ENCODE data around the gene ARMCX6.
"Not testable (repeated sequence)": the region's sequence is repeated elsewhere in the genome, so short reads cannot be mapped to it uniquely, and the experiment has no call there.

Gene ARMCX6

DNA sequence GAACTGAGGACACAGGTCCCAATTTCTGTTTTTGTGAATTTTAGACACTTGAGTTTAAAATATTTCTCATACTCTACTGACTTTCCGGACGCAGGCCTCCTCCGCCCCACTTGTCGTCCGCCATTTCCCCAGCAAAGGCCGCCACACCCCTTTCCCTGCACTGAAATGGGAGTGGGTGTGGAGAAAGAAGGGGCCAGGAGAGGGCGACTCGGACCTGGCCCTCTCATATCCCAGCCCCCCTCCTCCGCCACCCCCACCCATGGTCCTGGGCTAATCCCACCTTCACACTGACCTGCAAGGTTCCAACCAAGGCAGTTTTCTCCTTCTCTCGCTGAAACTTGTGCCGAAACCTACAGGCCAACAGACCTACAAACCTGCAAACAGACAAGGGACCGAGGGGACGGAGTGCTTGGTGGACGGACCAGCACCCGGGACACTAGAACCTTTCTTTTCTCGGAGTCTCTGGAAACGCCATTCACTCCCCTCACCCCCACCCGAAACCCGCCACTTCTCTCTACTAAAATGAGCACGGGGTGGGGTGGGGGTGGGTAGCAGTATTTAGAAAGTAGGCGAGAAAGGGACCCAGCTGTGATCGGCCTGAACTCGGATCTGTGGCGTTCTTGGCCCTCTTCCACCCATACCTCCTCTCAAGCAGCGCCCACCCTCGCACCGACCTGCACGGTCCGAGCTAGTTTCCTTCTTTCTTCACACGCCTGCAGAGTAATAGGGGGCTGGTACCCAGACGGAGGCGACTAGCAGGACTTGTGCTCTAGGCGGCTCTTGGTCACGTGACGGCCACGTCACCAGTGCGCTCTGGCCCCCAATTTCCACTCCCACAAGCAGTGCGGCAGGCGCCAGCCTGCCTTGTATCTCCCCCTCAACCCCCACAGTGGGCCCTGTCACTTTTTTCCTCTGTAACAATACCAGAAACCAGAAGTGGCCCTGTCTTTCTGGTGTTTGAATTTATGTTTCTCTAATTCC is at the start of gene ARMCX6:
Gene ARMCX6 (minus strand): TSS at position 790 of the 981 bp plus-strand sequence. CDS start 1,380 bp downstream, outside the sequence.
- peak; percentile 82 for DNase-seq

DNA sequence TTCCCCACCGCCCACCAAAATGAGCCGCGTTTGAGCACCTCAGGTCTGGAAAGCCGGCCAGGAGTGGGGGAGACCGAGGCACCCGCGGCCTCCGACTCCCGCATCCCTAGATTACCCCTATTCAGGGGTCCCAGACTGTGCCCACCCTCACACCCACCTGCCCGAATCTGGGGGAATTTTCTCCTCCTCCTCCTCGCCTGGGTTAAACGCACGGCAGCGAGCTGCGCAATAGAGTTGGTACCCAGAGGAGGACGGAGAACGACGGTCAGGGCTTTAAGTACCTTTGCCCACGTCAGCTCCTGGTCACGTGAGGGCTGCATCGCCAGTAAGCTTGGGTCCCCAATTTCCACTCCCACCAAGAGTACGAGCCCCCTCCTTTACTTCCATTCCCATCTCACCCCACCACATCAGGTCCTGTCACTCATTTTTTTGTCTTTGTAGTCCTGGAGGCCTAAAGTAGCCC is 41.8 kb upstream of the ARMCX6 start, which contains the start of gene ARMCX2:
Gene ARMCX2 (minus strand): TSS at position 250 of the 463 bp plus-strand sequence. CDS start 2,262 bp downstream, outside the sequence.
- no peak for DNase-seq

DNA sequence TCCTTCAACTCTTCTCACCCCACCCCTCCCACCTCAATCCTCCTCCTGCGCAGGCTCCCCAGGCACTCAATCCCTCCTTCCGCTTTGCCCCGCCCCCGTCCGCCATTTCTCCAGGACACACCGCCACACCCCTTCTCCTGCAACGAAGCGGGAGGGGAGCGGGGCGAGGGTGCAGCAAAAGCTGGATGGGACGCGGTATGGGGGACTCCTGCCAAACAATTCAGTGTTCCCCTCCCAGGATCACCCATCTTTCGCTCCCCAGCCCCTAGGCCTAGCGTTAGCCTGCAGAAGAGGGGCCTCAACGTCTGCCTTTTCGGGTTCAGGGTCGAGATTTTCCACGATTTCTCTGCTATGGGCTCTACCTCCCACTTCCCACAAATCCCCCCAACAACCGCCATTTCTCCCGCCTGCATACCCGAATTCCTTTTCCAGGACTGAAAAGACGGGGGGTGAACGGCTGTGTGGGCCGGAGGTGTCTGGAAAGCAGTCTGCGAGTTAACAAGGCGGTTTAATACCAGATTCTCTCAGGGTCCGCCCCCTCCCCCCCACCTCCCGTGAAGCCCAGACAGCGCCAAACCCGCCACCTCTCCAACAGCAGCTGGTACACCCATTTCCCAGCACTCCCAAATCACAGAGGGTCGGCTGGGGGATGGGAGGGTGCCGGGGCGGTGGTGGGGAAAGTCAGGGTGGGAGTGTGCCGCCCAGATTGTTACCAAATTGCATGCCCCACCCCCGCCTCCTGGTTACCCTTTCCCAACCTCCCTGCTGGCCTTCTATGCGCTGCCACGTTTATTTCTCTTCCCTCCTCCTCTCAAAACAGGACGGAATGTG is 41.1 kb upstream of the ARMCX6 start:
- DNase-seq = peak; percentile 55

DNA sequence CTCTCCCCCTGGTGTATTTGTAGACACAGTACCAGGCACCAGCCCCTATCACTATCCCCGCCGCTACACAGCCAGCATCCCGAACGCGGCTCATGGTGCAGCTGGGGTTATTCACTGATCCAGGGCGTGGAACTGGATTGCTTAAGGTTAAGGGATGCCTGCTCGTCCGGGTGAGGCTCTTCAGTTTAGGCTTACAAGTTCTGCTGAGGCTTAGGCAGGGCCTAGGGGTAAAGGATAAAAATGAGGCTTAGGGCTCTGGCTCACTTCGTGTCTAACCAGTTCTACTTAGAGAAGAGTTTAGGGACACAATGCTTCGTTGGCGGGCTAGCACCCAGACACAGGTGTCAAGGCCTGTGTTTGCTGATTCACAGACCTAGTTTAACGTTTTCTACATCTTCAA is 39.7 kb upstream of the ARMCX6 start:
- no peak for DNase-seq

DNA sequence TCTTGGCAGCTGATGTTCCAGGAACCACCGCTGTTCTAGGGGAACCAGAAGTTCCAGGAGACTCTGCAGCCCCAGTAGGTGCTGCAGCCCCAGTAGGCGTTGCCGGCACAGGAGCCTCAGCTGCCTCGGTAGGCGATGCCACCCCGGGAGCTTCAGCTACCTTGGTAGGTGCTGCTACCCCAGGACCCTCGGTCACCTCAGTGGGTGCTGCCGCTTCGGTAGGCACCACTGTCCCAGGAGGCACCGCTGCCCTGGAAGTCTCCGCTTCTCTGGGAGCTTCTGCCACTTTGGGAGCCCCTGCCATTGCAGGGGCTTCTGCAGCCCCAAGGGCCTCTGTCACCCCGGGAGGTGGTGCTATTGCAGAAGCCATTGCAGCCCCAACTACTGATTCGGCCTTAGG is 39.0 kb upstream of the ARMCX6 start:
- no peak for DNase-seq

DNA sequence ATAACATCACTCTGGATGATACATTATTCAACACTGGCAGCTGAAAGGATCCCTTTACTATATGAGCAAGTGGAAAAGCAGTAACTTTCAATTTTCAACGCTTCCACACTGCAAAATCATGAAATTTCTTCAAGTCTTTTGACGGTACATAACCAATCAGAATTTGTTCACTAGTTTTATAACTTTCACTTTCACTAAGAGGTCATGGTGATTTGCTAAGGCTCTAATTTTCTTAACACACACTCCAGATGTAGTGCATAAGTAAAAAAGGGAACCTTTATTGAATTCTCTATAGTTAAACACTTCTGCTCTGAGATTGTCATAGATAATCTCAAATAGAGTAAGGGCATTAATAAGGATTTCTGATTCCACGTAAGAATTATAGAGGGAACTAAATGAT is 37.7 kb upstream of the ARMCX6 start:
- no peak for DNase-seq

DNA sequence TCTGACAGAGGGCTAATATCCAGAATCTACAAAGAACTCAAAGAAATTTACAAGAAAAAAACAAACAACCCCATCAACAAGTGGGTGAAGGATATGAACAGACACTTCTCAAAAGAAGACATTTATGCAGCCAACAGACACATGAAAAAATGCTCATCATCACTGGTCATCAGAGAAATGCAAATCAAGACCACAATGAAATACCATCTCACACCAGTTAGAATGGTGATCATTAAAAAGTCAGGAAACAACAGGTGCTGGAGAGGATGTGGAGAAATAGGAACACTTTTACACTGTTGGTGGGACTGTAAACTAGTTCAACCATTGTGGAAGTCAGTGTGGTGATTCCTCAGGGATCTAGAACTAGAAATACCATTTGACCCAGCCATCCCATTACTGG is 29.9 kb upstream of the ARMCX6 start:
- not testable (repeated sequence) for DNase-seq

DNA sequence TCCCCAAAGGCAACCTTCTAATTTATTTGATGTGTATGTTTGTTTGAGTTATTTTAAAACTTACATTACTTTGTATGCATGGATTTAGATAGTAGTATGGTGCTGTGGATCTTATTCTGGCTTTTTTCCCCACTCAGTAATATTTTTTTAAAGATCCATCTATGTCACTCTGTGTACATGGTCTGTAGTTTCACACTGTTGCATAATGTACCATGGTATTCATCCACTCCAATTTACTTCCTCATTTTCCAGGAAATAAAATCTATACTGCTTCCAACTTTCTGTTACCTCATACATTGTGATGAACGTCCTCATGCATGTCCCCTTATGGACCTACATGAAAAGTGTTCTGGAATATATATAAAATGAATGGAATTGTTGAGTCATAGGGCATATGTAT is 24.3 kb upstream of the ARMCX6 start:
- no peak for DNase-seq

DNA sequence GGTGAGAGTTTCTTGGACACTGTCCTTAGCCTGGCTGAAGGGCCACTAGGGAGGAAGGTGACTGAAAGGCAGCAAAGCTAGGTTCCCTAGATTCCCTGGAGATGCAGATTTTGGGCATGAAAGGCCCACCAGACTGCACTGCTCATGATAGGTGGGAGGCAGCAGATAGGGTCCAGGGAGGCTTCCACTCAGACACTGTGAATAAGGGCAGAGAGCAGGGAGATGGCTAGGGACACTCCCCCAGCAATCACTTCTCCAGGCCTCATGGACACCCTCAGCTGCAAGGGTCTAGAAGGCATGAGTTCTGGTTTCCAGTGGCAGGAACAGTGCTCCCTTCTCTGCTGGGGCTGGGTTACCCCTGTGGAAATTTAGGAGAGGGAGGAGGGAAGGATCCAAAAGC is 21.8 kb upstream of the ARMCX6 start:
- DNase-seq = no peak

DNA sequence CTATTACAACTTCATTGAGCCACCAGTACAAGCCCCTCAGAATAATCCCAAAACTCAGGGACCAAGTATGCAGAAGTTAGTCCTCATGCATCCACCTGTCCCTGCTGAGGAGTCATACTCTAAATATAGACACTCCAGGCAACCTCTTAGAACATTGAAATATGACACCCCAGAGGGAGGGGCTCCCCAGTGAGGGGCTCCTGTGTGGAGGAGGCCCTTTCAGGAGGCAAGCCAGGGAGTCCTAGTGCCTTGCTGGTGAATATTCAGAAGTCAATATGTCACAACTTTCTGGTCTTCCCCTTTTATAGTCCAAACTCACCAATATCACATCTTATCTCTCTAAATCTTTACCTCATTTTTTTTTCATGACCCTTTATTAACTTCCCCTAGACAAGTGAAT is 1.6 kb upstream of the ARMCX6 start:
- no peak for DNase-seq

DNA sequence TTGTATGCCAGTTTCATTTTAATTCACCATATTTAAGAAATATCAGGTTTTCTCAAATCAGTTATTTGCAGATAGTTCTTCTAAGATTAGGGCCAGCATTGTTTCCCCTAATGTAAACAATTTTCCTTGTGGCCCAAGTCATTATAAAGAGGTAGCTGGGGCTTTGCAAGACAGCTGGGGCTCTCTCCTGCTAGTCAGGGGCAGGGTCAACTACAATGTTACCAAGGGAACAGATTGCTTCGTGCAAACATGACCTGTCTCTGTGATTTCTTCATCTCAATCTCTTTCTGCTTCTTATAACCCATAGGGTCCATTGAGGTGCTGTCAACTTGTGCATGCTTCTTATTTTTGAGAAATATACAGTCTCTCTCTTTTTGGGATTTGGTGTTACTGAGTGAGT is 12.1 kb downstream of the ARMCX6 start:
- no peak for DNase-seq

DNA sequence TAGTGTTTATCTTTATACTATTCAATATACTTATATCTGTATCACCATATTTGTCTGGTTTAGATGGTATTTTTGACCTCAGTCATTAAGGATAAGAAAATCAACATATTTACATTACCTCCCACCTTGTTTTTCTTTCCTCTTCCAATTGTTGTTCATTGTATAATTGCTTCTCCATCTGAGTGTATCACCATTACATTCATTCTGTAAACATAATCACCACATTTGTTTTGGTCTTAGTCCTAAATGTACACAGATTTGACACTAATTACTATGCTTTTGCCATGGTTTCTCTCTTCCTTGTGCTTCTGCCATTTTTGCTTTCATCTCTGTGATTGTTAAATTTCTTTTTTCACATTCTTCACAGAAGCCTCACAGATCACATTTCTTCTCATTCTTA is 12.7 kb downstream of the ARMCX6 start:
- DNase-seq = no peak

DNA sequence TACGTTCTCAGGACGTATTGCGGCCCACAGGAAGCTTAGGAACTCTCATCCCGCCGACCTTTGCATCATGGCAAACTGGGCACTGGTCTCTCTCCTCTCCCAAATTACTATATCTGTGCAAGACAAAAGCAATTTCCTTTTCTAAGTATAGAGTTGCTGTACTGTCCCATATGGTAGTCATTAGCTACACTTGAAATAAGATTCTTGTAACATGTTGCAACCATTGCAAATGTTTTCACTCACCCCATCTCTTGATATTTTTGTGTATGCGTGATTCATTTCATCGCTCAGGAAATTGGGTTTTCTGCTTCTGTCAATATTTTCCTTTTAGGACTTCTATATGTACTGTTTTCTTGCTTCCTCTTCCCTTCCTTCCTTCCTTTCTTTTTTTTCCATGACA is 15.7 kb downstream of the ARMCX6 start:
- no peak for DNase-seq

DNA sequence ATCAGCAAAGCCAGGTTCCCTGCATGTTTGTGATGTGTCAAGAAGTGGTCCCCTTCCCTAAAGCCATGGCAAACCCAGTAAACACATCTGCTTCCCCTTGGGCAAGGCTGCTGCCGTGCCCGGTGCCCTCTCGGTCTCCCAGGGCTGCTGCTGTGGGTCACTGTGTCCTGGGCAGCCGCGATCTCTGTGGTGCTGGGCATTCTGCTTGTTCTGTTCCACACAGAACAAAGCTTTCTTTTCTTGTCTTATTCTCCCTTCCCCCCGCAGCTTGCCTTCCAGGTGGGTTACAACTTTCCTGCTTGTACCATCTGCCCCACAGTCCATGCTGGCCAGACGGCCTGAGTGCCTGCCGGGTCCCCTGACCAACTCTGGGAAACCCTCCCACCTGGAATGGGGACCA is 18.2 kb downstream of the ARMCX6 start:
- DNase-seq = not testable (repeated sequence)

DNA sequence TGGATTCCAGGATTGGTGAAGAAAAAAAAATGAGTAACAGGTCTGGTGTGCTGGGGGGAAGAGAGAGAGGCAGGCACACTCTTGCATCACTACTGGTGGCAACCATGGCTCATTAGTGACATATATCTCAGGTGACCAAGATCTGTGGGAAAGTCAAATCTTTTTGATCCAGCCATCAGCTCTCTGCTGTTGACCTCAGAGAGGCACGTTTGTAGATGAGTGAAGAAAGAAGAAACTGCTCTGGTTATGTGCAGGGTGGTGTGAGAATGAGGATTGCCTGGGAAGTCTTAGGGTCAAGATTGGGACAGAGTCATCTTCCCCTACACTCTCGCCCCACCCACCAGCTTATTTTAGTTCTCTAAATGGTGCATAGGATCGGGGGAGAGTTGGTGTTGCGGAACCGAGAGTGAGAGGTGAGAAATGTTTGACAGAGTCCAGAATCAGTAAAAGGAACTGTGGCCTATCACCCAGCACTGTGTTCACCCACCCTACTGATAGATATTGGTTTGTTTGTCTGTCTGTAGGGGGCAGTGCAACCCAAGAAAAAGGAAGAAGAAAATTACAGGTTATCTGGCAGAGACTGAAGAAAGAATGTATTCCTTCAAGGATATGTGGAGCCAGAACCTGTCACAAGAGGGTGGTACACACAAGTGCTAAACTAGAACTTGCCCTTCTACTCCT is 21.9 kb downstream of the ARMCX6 start:
- peak; percentile 71 for DNase-seq
